Hepatocyte (in vitro differentiated cells): ENCODE data around the gene RASIP1. TPM values are rescaled to one million over a fixed set of nuclear protein-coding genes. Genes with fewer than 3 reads are reported as not detected.

Experiments used
- DNase-seq: peaks from one replicate; pipeline ENCODE4 v3.0.0-alpha.2; 2016; ENCODE audit warnings: low spot score
- H2AFZ ChIP-seq: fragments of 200-600 bp; sonication (generic); 2 replicates; pipeline ENCODE4 v1.6.0; 2016; ENCODE audit warnings: antibody characterized with exemption, mild to moderate bottlenecking
- H3K27ac ChIP-seq: fragments of 200-600 bp; sonication (generic); 2 replicates; pipeline ENCODE4 v1.5.1; 2016; ENCODE audit warnings: mild to moderate bottlenecking
- H3K27me3 ChIP-seq: fragments of 200-600 bp; sonication (generic); 2 replicates; pipeline ENCODE4 v1.6.1; 2016
- H3K36me3 ChIP-seq: fragments of 200-600 bp; sonication (generic); replicated peaks from 2 replicates; pipeline ENCODE4 v1.5.1; 2016; ENCODE audit warnings: low read depth; ENCODE audit not compliant: insufficient read depth
- H3K4me1 ChIP-seq: fragments of 200-600 bp; sonication (generic); 2 replicates; pipeline ENCODE4 v1.5.1; 2016; ENCODE audit warnings: mild to moderate bottlenecking, moderate library complexity; ENCODE audit not compliant: insufficient read depth
- H3K4me2 ChIP-seq: fragments of 200-600 bp; sonication (generic); 2 replicates; pipeline ENCODE4 v1.6.0; 2016
- H3K4me3 ChIP-seq: fragments of 200-600 bp; sonication (generic); 2 replicates; pipeline ENCODE4 v1.5.1; 2016; ENCODE audit warnings: mild to moderate bottlenecking
- H3K79me2 ChIP-seq: fragments of 200-600 bp; sonication (generic); 2 replicates; pipeline ENCODE4 v1.6.0; 2017; ENCODE audit warnings: mild to moderate bottlenecking
- H3K9me2 ChIP-seq: fragments of 200-600 bp; sonication (generic); replicated peaks from 2 replicates; pipeline ENCODE4 v1.6.0; 2017; ENCODE audit warnings: mild to moderate bottlenecking; ENCODE audit not compliant: insufficient read depth
- H3K9me3 ChIP-seq: fragments of 200-600 bp; sonication (generic); 2 replicates; pipeline ENCODE4 v1.5.1; 2016; ENCODE audit warnings: low read depth, mild to moderate bottlenecking
- H4K20me1 ChIP-seq: fragments of 200-600 bp; sonication (generic); 2 replicates; pipeline ENCODE4 v1.6.0; 2016; ENCODE audit warnings: mild to moderate bottlenecking; ENCODE audit not compliant: insufficient read depth, poor library complexity, severe bottlenecking
- CTCF ChIP-seq: fragments of 200-600 bp; sonication (generic); IDR thresholded peaks from 2 replicates; pipeline ENCODE4 v1.5.1; 2016; ENCODE audit warnings: antibody characterized with exemption, mild to moderate bottlenecking; ENCODE audit not compliant: poor library complexity
- EZH2 ChIP-seq: fragments of 200-600 bp; sonication (generic); IDR thresholded peaks from 2 replicates; pipeline ENCODE4 v1.6.1; 2016; ENCODE audit warnings: antibody characterized with exemption, mild to moderate bottlenecking, borderline replicate concordance
- EZH2phosphoT487 ChIP-seq: fragments of 200-600 bp; sonication (generic); IDR thresholded peaks from one replicate; pipeline ENCODE4 v1.6.1; 2018; ENCODE audit warnings: antibody characterized with exemption, mild to moderate bottlenecking, low read depth, moderate library complexity; ENCODE audit not compliant: unreplicated experiment, severe bottlenecking
- WGBS: methylation state at CpG from one replicate; pipeline ENCODE4 v1.1.6; 2016; ENCODE audit warnings: low lambda C conversion rate; ENCODE audit errors: missing lambda C conversion rate; 5-methylcytosine and 5-hydroxymethylcytosine counted together
- polyA plus RNA-seq: library from polyadenylated mRNA; unstranded; fragments of >200 nt; fragmentation: Nextera tagmentation; extraction: Ambion mirVana; gene quantifications from 2 replicates; pipeline ENCODE4 v1.2.1, GENCODE V29; 2016
- total RNA-seq: library from RNA; depleted of rRNA; stranded (reverse); fragments of >200 nt; gene quantifications from 2 replicates; pipeline ENCODE4 v1.2.3, GENCODE V29; 2014

The RASIP1 gene
- total and polyA plus RNA-seq, 2 experiments from 2014 or later = 1.1 to 1.9 TPM

- Histone ChIP-seq H3K4me1 (peaks cover 8% of the 10 kb centered on the region), H3K4me2 (no peak overlapping the region)
These were observed 40.4 kb upstream of the RASIP1 start for GRCh38 chr19:48780631-48781391.

GRCh38 chr19:48779636-48780035 lies 39.2 kb upstream of the RASIP1 start:
- no peaks in the 10 kb centered on the region for H3K9me2 ChIP-seq
- no peak overlapping the region for H3K27ac ChIP-seq
- H3K4me3 ChIP-seq = no peak overlapping the region
- no peaks in the 10 kb centered on the region for H3K27me3 ChIP-seq
- no peaks in the 10 kb centered on the region for H3K79me2 ChIP-seq
- H3K4me2 ChIP-seq = no peak overlapping the region
- H3K36me3 ChIP-seq = no peaks in the 10 kb centered on the region
- H2AFZ ChIP-seq = no peak overlapping the region
- H4K20me1 ChIP-seq = no peaks in the 10 kb centered on the region
- peaks cover 8% of the 10 kb centered on the region for H3K4me1 ChIP-seq
- 75% methylated on average over 1 of the region's 1 CpG for WGBS
- H3K9me3 ChIP-seq = no peaks in the 10 kb centered on the region
- TF ChIP-seq EZH2 (no peak), EZH2phosphoT487 (no peak), CTCF (no peak)
- no peak for DNase-seq

More at GRCh38 chr19:48780631-48781391, 40.4 kb upstream of the RASIP1 start:
- Histone ChIP-seq H3K9me3 (no peaks in the 10 kb centered on the region), H3K27ac (peak overlapping the region; percentile 55), H4K20me1 (no peaks in the 10 kb centered on the region), H3K4me3 (no peak overlapping the region), H3K79me2 (no peaks in the 10 kb centered on the region), H3K36me3 (no peaks in the 10 kb centered on the region), H2AFZ (no peak overlapping the region), H3K9me2 (no peaks in the 10 kb centered on the region), H3K27me3 (no peaks in the 10 kb centered on the region)
- DNase-seq = peak; percentile 60
- 53% methylated on average over 14 of the region's 14 CpGs for WGBS
- TF ChIP-seq EZH2phosphoT487 = no peak

GRCh38 chr19:48777720-48778119 lies 37.3 kb upstream of the RASIP1 start:
- Histone ChIP-seq H3K9me3 (no peaks in the 10 kb centered on the region), H3K9me2 (no peaks in the 10 kb centered on the region), H3K36me3 (no peaks in the 10 kb centered on the region), H2AFZ (no peak overlapping the region), H3K4me2 (no peak overlapping the region), H3K27me3 (no peaks in the 10 kb centered on the region), H3K4me1 (peaks cover 8% of the 10 kb centered on the region), H3K4me3 (no peak overlapping the region), H3K79me2 (no peaks in the 10 kb centered on the region), H3K27ac (no peak overlapping the region), H4K20me1 (no peaks in the 10 kb centered on the region)
- DNase-seq = no peak
- 93% methylated on average over 12 of the region's 12 CpGs for WGBS
- no peak for TF ChIP-seq CTCF
- TF ChIP-seq EZH2phosphoT487 = no peak
- no peak for TF ChIP-seq EZH2

GRCh38 chr19:48777139-48777538 lies 36.7 kb upstream of the RASIP1 start:
- Histone ChIP-seq H3K9me3 (no peaks in the 10 kb centered on the region), H3K4me3 (no peak overlapping the region), H2AFZ (no peak overlapping the region), H3K4me1 (peaks cover 8% of the 10 kb centered on the region), H3K27ac (no peak overlapping the region), H3K79me2 (no peaks in the 10 kb centered on the region), H3K4me2 (no peak overlapping the region), H3K27me3 (no peaks in the 10 kb centered on the region), H3K9me2 (no peaks in the 10 kb centered on the region), H4K20me1 (no peaks in the 10 kb centered on the region), H3K36me3 (no peaks in the 10 kb centered on the region)
- TF ChIP-seq EZH2phosphoT487 = no peak
- no peak for TF ChIP-seq EZH2
- TF ChIP-seq CTCF = no peak
- 95% methylated on average over 5 of the region's 5 CpGs for WGBS
- DNase-seq = no peak
